ENCODE measurements around the gene RAD51B.

DNA sequence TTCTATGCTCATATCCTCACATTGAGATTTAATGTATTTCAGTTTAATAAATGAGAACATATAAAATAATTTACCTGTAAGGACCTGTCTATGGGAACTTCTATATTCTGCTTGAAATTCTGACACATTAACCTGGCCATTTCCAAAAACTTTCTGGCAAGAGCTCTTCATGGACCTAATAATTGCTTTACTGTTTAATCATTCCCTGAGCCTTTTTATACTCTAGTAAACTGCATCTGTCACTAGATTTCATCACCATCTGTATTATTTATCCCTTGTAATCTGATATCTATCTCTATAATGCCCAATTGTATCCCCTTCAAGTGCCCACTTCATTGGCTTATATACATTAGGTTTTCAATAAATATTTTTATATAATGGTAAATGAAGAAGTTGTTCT, 327.7 kb downstream of the RAD51B start:
- no peak for TF ChIP-seq EZH2 (IDR thresholded peaks at IDR 0.05; ENCODE audit: low read depth)
- TF ChIP-seq, protein P1, sequence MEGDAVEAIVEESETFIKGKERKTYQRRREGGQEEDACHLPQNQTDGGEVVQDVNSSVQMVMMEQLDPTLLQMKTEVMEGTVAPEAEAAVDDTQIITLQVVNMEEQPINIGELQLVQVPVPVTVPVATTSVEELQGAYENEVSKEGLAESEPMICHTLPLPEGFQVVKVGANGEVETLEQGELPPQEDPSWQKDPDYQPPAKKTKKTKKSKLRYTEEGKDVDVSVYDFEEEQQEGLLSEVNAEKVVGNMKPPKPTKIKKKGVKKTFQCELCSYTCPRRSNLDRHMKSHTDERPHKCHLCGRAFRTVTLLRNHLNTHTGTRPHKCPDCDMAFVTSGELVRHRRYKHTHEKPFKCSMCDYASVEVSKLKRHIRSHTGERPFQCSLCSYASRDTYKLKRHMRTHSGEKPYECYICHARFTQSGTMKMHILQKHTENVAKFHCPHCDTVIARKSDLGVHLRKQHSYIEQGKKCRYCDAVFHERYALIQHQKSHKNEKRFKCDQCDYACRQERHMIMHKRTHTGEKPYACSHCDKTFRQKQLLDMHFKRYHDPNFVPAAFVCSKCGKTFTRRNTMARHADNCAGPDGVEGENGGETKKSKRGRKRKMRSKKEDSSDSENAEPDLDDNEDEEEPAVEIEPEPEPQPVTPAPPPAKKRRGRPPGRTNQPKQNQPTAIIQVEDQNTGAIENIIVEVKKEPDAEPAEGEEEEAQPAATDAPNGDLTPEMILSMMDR (conservative IDR thresholded peaks at IDR 0.05), result no peak
